ENCODE results near the gene ZNF185.

ZNF185 gene

DNA sequence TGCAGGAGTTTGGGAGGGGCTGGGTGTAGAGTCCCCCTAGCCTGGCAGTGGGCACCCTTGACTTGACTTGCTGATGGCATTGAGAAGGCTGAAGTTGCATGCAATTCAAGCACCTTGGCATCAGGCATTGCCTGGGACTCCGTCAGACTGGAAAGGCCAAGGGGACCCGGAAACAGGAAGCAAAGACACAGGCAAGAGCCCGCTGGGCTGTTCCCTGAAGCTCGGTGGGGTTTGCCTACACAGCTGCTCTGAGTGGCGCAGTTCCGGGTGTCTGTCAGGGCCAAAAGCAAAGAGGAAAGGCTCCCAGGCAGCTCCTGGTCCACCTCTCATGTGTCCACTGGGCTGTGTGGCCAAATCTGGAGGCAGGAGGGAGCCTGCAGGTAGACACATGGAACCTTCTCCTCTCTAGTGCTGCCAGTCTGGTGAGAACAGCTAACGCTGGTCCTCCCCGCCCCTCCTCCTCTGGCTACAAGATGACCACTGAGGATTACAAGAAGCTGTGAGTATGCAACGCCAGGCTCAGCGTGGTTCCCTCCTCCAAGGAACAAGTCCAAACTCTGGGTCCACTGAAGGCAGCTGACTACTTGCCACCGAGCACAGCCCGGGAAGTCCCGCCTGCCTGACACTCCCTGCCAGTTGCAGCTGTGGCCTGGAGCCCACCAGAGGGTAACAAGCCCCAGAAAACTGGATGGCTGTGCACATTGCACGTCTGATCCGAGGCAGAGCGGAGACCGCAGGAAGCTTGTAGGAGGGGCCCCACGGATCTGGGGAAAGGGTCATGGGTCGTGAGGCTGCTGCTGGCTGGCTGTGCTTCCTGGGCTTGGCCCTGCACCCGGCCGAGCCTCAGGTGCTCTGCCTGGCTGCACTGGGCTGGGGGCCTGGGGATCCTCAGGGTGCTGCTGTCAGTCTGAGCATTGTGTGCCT is 20.1 kb downstream of the ZNF185 start:
- Histone ChIP-seq H3K9ac (ENCODE audit: low read depth, low read length) (no peak overlapping the region), H3K36me3 (ENCODE audit: insufficient read depth, low read length) (no peaks in the 10 kb centered on the region), H3K9me3 (ENCODE audit: control insufficient read depth, insufficient read depth, low read length) (no peaks in the 10 kb centered on the region), H3K4me1 (ENCODE audit: insufficient read depth, low read length) (peaks cover 12% of the 10 kb centered on the region; the same call in 1 of the 2 replicates)

DNA sequence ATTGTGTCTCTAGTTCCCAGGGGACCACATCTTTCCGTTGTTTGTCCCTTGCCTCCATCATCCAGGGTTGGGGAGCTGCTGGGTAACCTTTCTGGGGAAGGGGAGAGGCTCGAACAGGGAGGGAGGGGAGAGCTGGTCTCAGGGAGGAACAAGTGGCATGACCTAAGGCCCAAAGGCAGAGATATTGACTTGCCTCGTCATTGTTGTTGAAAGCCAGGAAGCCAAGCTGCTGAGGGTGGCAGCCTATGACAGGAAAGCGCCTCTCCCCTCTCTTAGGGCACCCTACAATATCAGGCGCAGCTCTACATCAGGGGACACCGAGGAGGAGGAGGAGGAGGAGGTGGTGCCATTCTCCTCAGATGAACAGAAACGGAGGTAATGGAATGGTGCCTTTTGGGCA is 20.8 kb downstream of the ZNF185 start:
- H3K36me3 ChIP-seq (ENCODE audit: insufficient read depth, low read length), result no peaks in the 10 kb centered on the region
- no peaks in the 10 kb centered on the region for H3K9me3 ChIP-seq (ENCODE audit: control insufficient read depth, insufficient read depth, low read length)
- no peak overlapping the region for H3K9ac ChIP-seq (ENCODE audit: low read depth, low read length)
- H3K4me1 ChIP-seq (ENCODE audit: insufficient read depth, low read length), result peaks cover 12% of the 10 kb centered on the region; the same call in 1 of the 2 replicates

DNA sequence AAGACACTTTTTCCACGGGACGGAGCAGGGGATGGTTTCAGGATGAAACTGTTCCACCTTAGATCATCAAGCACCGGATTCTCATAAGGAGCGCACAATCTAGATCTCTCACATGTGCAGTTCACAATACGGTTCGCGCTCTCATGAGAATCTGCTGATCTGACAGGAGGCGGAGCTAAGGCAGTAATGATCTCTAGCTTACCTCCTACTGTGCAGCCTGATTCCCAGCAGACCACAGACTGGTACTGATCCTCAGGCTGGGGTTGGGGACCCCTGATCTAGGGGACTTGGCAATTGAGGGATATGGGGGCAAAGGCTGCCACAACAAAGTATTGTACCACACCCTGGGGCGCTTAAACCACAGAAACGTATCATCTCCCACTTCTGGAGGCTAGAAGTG is 25.7 kb downstream of the ZNF185 start:
- no peaks in the 10 kb centered on the region for H3K9me3 ChIP-seq (ENCODE audit: control insufficient read depth, insufficient read depth, low read length)
- H3K4me1 ChIP-seq (ENCODE audit: insufficient read depth, low read length), result peaks cover 8% of the 10 kb centered on the region
- no peak overlapping the region for H3K9ac ChIP-seq (ENCODE audit: low read depth, low read length)
- no peaks in the 10 kb centered on the region for H3K36me3 ChIP-seq (ENCODE audit: insufficient read depth, low read length)

DNA sequence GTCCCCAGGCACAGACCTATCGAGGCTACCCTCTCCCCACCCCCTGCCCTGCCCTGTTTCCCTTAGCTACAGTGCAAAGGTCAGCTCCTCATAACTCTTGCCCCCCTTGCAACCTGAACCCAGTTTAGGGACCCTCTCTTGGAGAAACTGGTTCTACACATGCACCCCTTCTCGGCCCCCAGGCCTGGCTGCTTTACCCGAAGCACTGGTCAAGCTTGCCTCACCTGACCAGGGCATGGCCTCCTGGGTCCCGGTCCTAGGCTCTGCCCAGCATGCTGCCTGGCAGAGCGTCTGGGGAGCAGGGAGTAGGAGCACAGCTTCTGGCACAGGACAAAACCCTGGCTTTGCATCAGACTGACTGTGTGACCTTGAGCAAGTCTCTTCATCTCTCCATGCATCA is 28.0 kb downstream of the ZNF185 start:
- peaks cover 8% of the 10 kb centered on the region for H3K4me1 ChIP-seq (ENCODE audit: insufficient read depth, low read length)
- H3K9me3 ChIP-seq (ENCODE audit: control insufficient read depth, insufficient read depth, low read length), result no peaks in the 10 kb centered on the region
- H3K36me3 ChIP-seq (ENCODE audit: insufficient read depth, low read length), result no peaks in the 10 kb centered on the region
- H3K9ac ChIP-seq (ENCODE audit: low read depth, low read length), result no peak overlapping the region

DNA sequence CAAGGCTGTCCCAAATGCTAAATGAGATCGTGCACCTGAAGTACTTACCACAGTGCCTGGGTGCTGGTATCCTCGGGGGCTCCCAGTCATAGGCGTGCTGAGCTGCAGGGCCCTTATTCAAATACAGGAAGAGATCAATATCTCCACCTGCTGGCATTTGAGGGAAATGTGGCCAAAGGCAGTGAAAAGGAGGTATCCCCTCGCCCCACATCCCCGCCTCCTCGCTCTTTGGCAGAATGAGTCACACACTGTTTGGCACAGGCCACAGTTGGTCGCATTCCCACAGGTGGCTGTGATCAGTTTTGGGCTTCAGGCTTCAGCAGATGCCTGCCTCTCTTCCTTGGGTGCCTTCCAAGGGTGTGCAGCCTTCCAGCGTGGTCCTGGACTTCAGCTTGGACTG is 28.4 kb downstream of the ZNF185 start:
- Histone ChIP-seq H3K4me1 (ENCODE audit: insufficient read depth, low read length) (peaks cover 8% of the 10 kb centered on the region), H3K9ac (ENCODE audit: low read depth, low read length) (no peak overlapping the region), H3K9me3 (ENCODE audit: control insufficient read depth, insufficient read depth, low read length) (no peaks in the 10 kb centered on the region), H3K36me3 (ENCODE audit: insufficient read depth, low read length) (no peaks in the 10 kb centered on the region)

DNA sequence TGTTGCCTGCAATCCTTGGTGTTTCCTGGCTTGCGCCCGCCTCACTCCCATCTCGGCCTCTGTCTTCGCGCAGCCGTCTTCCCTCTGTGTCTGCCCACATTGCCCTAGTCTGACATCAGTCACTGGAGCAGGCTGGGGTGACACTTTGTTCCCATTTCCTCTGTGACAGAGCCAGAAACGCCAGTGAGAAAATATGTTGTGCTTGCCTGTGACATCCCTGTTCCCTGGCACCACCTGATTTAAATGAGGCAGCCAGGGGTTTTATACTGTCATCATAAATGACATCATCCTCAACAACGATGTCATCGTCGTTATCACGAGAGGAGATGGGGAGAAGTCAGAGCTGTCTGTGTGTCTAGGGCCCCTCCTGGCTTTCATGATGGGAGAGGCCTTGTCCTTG is 29.1 kb downstream of the ZNF185 start:
- H3K9me3 ChIP-seq (ENCODE audit: control insufficient read depth, insufficient read depth, low read length), result no peaks in the 10 kb centered on the region
- no peaks in the 10 kb centered on the region for H3K36me3 ChIP-seq (ENCODE audit: insufficient read depth, low read length)
- H3K4me1 ChIP-seq (ENCODE audit: insufficient read depth, low read length), result peaks cover 8% of the 10 kb centered on the region
- H3K9ac ChIP-seq (ENCODE audit: low read depth, low read length), result no peak overlapping the region

DNA sequence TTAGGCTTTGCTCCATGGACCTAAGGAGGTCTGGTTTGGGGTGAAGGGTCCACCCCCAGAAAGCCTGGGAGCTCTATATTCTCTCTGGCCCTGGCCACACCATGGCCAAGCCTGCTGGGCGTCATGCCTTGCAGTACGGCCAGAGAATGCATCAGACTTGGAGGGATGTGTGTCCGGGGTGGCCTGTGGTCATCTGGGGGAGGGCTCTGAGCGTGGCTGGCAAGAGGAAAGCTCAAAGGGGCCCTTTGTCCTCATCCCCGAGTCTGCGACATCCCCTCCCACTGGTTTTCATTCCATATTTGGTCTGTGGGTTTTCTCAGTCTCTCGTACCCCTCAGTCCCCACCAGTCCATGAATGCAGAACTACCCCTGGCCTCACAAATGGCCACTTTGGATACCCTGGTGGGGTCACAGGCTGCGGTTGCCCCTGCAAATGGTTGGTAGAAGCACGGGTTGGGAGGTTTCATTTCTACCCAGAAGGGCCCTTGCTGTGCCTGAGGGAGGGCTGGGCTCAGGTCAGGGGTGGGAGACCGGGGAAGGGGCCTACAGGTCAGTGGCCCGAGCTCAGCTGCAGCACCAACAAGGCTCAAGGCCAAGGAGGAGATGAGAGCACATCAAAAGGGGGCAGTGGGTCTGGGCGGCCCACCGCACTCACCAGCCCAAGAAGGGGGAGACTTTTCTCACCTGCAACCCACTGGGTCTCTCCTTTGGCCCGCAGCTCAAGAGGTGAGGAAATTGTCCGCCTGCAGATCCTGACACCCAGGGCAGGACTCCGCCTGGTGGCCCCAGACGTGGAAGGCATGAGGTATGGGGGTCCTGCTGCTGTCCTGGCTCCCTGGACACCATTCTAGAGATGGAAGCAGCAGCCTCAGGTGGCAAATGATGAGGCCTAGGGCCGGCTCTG is 30.2 kb downstream of the ZNF185 start:
- Histone ChIP-seq H3K4me1 (ENCODE audit: insufficient read depth, low read length) (peaks cover 8% of the 10 kb centered on the region), H3K9ac (ENCODE audit: low read depth, low read length) (no peak overlapping the region), H3K9me3 (ENCODE audit: control insufficient read depth, insufficient read depth, low read length) (no peaks in the 10 kb centered on the region), H3K36me3 (ENCODE audit: insufficient read depth, low read length) (no peaks in the 10 kb centered on the region)

DNA sequence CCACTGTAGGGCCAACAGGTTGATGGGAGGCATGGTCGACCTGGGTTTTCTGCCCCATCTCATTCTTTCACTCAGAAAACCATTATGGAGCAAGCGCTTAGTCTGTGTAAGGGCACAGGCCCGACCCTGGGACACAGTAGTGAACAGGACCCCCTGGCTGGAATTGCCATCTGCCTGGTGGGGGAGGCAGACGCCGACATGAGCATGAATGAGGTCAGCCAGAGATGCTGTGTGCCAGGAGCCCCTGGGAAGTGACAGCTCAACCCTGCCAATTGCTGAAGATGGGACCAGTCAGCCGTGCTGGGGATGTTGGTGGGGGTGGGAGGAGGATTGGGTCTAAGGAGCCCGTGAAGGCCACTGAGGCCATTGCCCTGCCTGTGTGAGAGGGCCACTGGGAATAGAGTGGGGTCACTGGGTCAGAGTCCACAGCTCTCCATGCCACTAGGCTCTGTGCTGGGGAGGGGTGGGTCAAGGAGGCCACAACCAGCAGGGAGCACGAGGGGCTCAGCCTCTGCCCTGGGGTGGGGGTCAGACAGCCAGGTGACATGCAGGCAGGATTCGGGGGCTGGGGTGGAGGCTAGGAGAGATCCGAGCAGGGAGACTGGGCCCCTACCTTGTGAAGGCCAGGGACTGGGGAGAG is 31.0 kb downstream of the ZNF185 start:
- Histone ChIP-seq H3K9ac (ENCODE audit: low read depth, low read length) (no peak overlapping the region), H3K9me3 (ENCODE audit: control insufficient read depth, insufficient read depth, low read length) (no peaks in the 10 kb centered on the region), H3K4me1 (ENCODE audit: insufficient read depth, low read length) (peaks cover 8% of the 10 kb centered on the region), H3K36me3 (ENCODE audit: insufficient read depth, low read length) (no peaks in the 10 kb centered on the region)

DNA sequence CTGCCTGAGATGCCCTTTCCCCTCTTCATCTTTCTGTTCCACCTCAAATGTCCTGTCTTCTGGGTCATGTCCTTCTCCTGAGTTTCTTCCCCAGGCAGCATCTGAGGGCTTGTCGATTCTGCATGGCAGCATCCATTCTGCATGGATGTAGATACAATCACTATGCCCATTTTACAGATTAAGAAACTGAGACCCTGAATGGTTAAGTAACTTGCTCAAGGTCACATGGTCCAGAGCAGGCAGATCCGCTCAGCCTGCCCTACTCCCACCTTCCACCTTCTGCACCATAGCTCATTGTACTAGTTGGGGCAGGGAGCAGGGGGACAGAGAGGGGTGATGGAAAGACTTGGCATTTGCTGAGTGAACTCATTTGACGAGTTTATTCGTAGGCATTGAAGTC is 32.0 kb downstream of the ZNF185 start:
- Histone ChIP-seq H3K9me3 (ENCODE audit: control insufficient read depth, insufficient read depth, low read length) (no peaks in the 10 kb centered on the region), H3K4me1 (ENCODE audit: insufficient read depth, low read length) (peaks cover 8% of the 10 kb centered on the region), H3K36me3 (ENCODE audit: insufficient read depth, low read length) (no peaks in the 10 kb centered on the region), H3K9ac (ENCODE audit: low read depth, low read length) (no peak overlapping the region)

DNA sequence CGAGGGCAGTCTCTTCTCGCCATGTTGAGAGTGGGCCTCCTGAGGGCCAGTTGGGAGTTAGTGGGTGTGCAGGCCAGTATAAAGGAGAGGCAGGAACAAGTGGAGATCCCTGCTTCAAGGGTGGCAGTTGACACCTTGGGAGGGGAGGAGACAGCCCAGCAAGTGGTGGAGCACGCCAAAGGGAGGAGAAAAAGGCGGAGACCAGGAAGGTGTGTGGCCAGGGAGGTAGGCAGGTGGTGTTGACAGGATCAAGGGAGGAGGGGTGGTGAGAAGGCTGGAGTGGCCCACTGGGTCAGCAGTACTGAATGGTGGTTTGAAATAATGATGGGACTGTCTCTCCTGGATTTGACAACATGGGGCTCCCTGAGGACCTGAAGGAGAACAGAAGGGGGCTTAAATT is 32.6 kb downstream of the ZNF185 start:
- no peaks in the 10 kb centered on the region for H3K9me3 ChIP-seq (ENCODE audit: control insufficient read depth, insufficient read depth, low read length)
- no peaks in the 10 kb centered on the region for H3K36me3 ChIP-seq (ENCODE audit: insufficient read depth, low read length)
- no peak overlapping the region for H3K9ac ChIP-seq (ENCODE audit: low read depth, low read length)
- peaks cover 8% of the 10 kb centered on the region for H3K4me1 ChIP-seq (ENCODE audit: insufficient read depth, low read length)

DNA sequence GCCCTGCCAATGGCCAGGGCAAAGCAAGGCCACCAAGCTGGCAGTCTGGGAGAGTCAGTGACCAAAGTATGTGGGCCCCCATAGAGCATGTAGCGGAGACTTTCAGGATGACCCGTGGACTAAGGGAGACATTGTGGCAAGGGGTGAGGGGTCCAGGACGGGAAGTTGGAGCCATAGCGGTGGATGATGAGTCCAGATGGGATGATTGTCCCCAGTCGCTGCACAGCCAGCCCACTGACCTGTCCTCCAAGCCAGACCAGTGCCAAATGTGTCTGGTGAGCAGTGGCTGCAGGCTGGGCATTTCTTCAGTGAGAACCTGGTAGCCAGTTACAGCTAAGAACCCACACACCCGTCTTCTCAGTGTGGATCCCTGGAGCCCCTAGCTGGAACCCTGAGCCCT is 34.3 kb downstream of the ZNF185 start:
- no peaks in the 10 kb centered on the region for H3K9me3 ChIP-seq (ENCODE audit: control insufficient read depth, insufficient read depth, low read length)
- H3K9ac ChIP-seq (ENCODE audit: low read depth, low read length), result no peak overlapping the region
- H3K4me1 ChIP-seq (ENCODE audit: insufficient read depth, low read length), result no peaks in the 10 kb centered on the region
- H3K36me3 ChIP-seq (ENCODE audit: insufficient read depth, low read length), result no peaks in the 10 kb centered on the region

DNA sequence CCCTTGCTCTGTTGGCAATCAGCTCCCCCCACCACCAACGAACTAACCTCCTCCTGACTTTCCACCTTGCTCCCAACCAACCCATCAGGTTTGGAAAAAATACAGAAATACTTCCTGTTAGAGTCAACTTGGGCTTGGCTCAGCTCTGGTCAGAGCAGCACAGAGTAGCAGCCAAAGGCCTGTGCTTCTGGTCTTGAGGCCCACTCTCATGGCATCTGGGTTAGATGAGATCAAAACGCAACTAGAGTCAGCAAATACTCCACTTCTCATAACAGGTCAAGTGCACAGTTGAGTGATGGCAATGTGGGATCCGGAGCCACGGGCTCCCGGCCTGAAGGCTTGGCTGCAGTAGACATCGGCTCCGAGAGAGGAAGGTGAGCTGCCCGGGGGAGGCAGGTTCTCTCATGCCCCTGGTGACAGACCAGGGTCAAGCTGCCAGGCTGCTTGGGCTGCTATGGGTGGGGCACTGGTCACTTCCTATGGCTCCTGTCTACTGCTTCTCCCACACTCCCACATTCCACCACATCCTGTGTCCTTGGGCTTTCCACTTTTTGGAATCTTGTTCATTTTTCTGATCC is 34.8 kb downstream of the ZNF185 start:
- no peaks in the 10 kb centered on the region for H3K4me1 ChIP-seq (ENCODE audit: insufficient read depth, low read length)
- no peaks in the 10 kb centered on the region for H3K36me3 ChIP-seq (ENCODE audit: insufficient read depth, low read length)
- no peaks in the 10 kb centered on the region for H3K9me3 ChIP-seq (ENCODE audit: control insufficient read depth, insufficient read depth, low read length)
- no peak overlapping the region for H3K9ac ChIP-seq (ENCODE audit: low read depth, low read length)

DNA sequence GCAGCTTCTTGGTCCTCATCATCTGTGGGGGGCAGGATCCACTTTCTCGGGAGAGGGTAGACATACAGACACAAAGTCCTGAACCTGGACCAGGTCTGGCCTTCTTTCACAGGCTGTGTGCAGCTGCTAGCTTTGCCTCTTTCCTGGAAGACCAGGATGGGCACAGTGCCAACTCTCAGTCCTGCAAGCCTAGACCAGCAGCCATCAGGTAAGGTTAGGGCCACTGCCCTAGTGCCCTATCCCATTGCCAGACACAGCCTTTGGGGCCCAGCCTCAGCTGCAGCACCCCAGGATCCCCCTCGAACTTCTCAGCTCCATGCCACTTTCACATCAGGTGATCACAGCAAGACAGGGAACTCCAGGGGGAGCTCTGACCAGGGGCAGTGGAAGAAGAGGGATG is 38.4 kb downstream of the ZNF185 start:
- H3K9me3 ChIP-seq (ENCODE audit: control insufficient read depth, insufficient read depth, low read length), result no peaks in the 10 kb centered on the region
- no peaks in the 10 kb centered on the region for H3K36me3 ChIP-seq (ENCODE audit: insufficient read depth, low read length)
- peaks cover 3% of the 10 kb centered on the region for H3K4me1 ChIP-seq (ENCODE audit: insufficient read depth, low read length)
- no peak overlapping the region for H3K9ac ChIP-seq (ENCODE audit: low read depth, low read length)

DNA sequence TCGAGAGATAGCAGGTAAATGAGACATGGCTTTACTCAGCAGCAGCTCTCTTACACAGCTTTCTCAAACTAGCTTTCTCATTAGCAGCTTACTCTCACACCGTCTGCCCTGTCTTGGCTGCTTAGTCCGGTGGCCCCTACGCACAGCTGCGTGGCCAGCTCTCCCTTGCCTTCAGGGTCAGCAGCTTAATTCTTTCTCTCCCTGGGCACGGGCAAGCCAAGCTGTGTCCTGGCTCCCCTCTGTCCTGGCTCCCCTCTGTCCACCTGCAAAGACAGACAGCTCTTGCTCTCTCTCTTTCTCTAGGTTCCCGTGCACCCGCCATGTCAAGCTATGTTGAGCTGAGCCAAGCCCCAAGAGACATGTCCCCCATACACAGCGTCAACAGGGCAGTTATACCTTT is 39.4 kb downstream of the ZNF185 start:
- no peak overlapping the region for H3K9ac ChIP-seq (ENCODE audit: low read depth, low read length)
- H3K36me3 ChIP-seq (ENCODE audit: insufficient read depth, low read length), result no peaks in the 10 kb centered on the region
- H3K9me3 ChIP-seq (ENCODE audit: control insufficient read depth, insufficient read depth, low read length), result no peaks in the 10 kb centered on the region
- H3K4me1 ChIP-seq (ENCODE audit: insufficient read depth, low read length), result peaks cover 3% of the 10 kb centered on the region
